Bronchial epithelial cell (primary cell): ENCODE data around the gene ATF7. TPM values are rescaled to one million over a fixed set of nuclear protein-coding genes. Genes with fewer than 3 reads are reported as not detected.
"Not testable (repeated sequence)": the region's sequence is repeated elsewhere in the genome, so short reads cannot be mapped to it uniquely, and the experiment has no call there.

Source experiments
- DNase-seq: peaks from one replicate; pipeline ENCODE4 v3.0.0-alpha.2; 2010; ENCODE audit warnings: low read depth
- FAIRE-seq: peaks from 2 replicates; lab custom pipeline; 2011; peaks lifted over from hg19 to GRCh38; lab: Jason Lieb, UNC
- H3K27me3 ChIP-seq: 2 replicates; pipeline ENCODE4 v1.5.1; 2011; ENCODE audit warnings: low read length; ENCODE audit not compliant: control insufficient read depth, insufficient read depth
- H3K36me3 ChIP-seq: 2 replicates; pipeline ENCODE4 v1.5.1; 2011; ENCODE audit warnings: low read length; ENCODE audit not compliant: control insufficient read depth, insufficient read depth
- H3K4me3 ChIP-seq: 2 replicates; pipeline ENCODE4 v1.5.1; 2011; ENCODE audit warnings: mild to moderate bottlenecking, low read depth, low read length, control low read depth
- total RNA-seq: library from RNA; depleted of rRNA; stranded (reverse); fragments of >200 nt; gene quantifications from 2 replicates; pipeline ENCODE4 v1.2.1, GENCODE V29; 2014
- TF ChIP-seq, protein P1 (sequence below): IDR thresholded peaks from 2 replicates; pipeline ENCODE4 v1.5.1; 2011; ENCODE audit warnings: mild to moderate bottlenecking, moderate library complexity, low read length, control low read depth, inconsistent platforms; ENCODE audit not compliant: insufficient read depth, severe bottlenecking

The ATF7 gene
- total RNA-seq, 1 donor from 2014 or later, result 5.3 TPM

- H3K4me3 ChIP-seq, result no peak overlapping the region
- DNase-seq (no peak), FAIRE-seq (no peak)
- TF ChIP-seq, protein P1, sequence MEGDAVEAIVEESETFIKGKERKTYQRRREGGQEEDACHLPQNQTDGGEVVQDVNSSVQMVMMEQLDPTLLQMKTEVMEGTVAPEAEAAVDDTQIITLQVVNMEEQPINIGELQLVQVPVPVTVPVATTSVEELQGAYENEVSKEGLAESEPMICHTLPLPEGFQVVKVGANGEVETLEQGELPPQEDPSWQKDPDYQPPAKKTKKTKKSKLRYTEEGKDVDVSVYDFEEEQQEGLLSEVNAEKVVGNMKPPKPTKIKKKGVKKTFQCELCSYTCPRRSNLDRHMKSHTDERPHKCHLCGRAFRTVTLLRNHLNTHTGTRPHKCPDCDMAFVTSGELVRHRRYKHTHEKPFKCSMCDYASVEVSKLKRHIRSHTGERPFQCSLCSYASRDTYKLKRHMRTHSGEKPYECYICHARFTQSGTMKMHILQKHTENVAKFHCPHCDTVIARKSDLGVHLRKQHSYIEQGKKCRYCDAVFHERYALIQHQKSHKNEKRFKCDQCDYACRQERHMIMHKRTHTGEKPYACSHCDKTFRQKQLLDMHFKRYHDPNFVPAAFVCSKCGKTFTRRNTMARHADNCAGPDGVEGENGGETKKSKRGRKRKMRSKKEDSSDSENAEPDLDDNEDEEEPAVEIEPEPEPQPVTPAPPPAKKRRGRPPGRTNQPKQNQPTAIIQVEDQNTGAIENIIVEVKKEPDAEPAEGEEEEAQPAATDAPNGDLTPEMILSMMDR, result no peak
- H3K27me3 ChIP-seq, result no peaks in the 10 kb centered on the region
- H3K36me3 ChIP-seq, result no peaks in the 10 kb centered on the region
These were observed 17.2 kb upstream of the ATF7 start for GRCh38 chr12:53643232-53643979.

GRCh38 chr12:53638057-53638456 lies 11.9 kb upstream of the ATF7 start:
- TF ChIP-seq, protein P1, result no peak
- Histone ChIP-seq H3K4me3 (no peak overlapping the region), H3K27me3 (no peaks in the 10 kb centered on the region), H3K36me3 (no peaks in the 10 kb centered on the region)
- FAIRE-seq (no peak), DNase-seq (no peak)

- DNase-seq (no peak), FAIRE-seq (no peak)
- Histone ChIP-seq H3K36me3 (no peaks in the 10 kb centered on the region), H3K4me3 (no peak overlapping the region), H3K27me3 (no peaks in the 10 kb centered on the region)
- TF ChIP-seq, protein P1, result no peak
These were observed 10.5 kb upstream of the ATF7 start for GRCh38 chr12:53636641-53637040.

GRCh38 chr12:53635708-53636107 lies 9.5 kb upstream of the ATF7 start:
- not testable (repeated sequence) for H3K36me3 ChIP-seq, H3K4me3 ChIP-seq, H3K27me3 ChIP-seq, FAIRE-seq, DNase-seq

- TF ChIP-seq, protein P1, result no peak
- Histone ChIP-seq H3K36me3 (no peaks in the 10 kb centered on the region), H3K27me3 (no peaks in the 10 kb centered on the region), H3K4me3 (no peak overlapping the region)
- DNase-seq, result no peak
- FAIRE-seq, result no peak
These were observed 5.5 kb upstream of the ATF7 start for GRCh38 chr12:53631721-53632120.

GRCh38 chr12:53627919-53628318 lies 1.7 kb upstream of the ATF7 start:
- DNase-seq (no peak), FAIRE-seq (no peak)
- Histone ChIP-seq H3K4me3 (no peak overlapping the region), H3K36me3 (no peaks in the 10 kb centered on the region), H3K27me3 (no peaks in the 10 kb centered on the region)
- TF ChIP-seq, protein P1, result no peak
